Colonic mucosa (tissue), 4 donors: Measurements from ENCODE around the gene MOB3C. TPM values are rescaled to one million over a fixed set of nuclear protein-coding genes. Genes with fewer than 3 reads are reported as not detected.

Experiments used
- DNase-seq: peaks from one replicate; pipeline ENCODE4 v3.0.0-alpha.2; 2020
- H3K27ac ChIP-seq: fragments of 200-600 bp; one replicate; pipeline ENCODE4 v1.8.0; 2021
- H3K27me3 ChIP-seq: fragments of 200-600 bp; one replicate; pipeline ENCODE4 v1.8.0; 2021
- H3K36me3 ChIP-seq: fragments of 200-600 bp; one replicate; pipeline ENCODE4 v1.8.0; 2021
- H3K4me1 ChIP-seq: fragments of 200-600 bp; one replicate; pipeline ENCODE4 v1.8.0; 2021; ENCODE audit warnings: mild to moderate bottlenecking
- H3K4me3 ChIP-seq: fragments of 200-600 bp; one replicate; pipeline ENCODE4 v1.8.0; 2021
- H3K9ac ChIP-seq, 2 donors: one replicate each; pipeline ENCODE4 v1.7.0; 2013; ENCODE audit warnings: control low read depth in 2 of 2, low read depth in 2 of 2, low read length in 2 of 2
- H3K9me3 ChIP-seq: fragments of 200-600 bp; one replicate; pipeline ENCODE4 v1.8.0; 2021
- CTCF ChIP-seq: fragments of 200-600 bp; IDR thresholded peaks from one replicate; pipeline ENCODE4 v1.8.0; 2022; ENCODE audit warnings: antibody characterized with exemption, mild to moderate bottlenecking
- intact Hi-C: fragments of 100-400 bp; cut with DNase I; formaldehyde crosslinking; loops from one replicate; pipeline ENCODE4 v1.14.1; 2022
- total RNA-seq, 2 donors: library from RNA; stranded (reverse); fragmentation: NEBNext Ultra II Directional in 1 of 2; extraction: Animal tissue kit (Norgen Biotek cat#: 25700) in 1 of 2; gene quantifications; one replicate each; pipeline ENCODE4 v1.2.1, GENCODE V29; 2021
- donor health status: healthy.
- donor health status: DM: no; HTN: no; CAD: no.
- donor health status: DM: no; HTN: no; CAD: no.

Gene MOB3C
- total RNA-seq, 2 donors from 2014 or later = 11.8 to 16.3 TPM

DNA sequence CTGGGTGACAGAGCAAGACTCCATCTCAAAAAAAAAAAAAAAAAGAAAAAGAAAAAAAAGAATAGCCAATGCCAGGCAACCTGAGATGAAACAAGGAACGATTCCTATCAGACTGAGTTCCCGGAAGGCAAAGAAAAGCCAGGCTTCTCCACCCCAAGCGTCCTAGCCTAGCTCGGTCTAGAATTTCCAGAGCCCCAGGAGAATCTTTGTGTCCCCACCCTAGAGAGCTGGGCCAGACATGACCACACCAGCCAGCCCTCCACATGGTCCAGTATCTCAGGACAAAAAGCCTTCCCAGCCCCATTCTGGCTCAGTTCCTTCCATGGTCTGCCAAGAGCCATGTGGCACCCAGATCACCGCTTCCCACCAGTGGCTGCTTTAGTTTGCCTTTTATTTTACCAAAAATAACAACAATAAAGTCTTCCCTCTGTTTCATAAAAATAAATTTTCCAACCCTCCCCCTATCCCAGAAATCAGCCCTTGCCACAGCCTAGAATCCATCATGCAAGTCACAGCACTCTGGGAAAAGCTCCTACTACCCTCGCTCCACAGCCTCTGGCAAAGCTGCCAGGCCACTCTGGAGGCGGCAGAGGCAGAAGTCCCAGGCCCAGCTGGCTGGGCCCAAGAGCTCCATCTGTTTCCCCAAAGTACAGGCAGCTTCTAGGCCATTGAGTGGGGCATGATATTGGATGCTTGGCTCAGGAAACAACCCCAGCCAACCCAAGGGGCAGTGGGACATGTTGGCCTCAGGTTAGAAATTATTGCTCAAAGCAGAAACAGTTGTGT, 9.1 kb downstream of the MOB3C start:
- H3K9me3 ChIP-seq = no peaks in the 10 kb centered on the region
- H3K4me3 ChIP-seq = no peak overlapping the region
- H3K36me3 ChIP-seq = peaks cover 18% of the 10 kb centered on the region
- peaks cover 8% of the 10 kb centered on the region for H3K4me1 ChIP-seq
- TF ChIP-seq CTCF = no peak
- intact Hi-C loops = no loop called here
- H3K27ac ChIP-seq = no peak overlapping the region
- DNase-seq = no peak
- H3K9ac ChIP-seq = no peak overlapping the region
- no peaks in the 10 kb centered on the region for H3K27me3 ChIP-seq

DNA sequence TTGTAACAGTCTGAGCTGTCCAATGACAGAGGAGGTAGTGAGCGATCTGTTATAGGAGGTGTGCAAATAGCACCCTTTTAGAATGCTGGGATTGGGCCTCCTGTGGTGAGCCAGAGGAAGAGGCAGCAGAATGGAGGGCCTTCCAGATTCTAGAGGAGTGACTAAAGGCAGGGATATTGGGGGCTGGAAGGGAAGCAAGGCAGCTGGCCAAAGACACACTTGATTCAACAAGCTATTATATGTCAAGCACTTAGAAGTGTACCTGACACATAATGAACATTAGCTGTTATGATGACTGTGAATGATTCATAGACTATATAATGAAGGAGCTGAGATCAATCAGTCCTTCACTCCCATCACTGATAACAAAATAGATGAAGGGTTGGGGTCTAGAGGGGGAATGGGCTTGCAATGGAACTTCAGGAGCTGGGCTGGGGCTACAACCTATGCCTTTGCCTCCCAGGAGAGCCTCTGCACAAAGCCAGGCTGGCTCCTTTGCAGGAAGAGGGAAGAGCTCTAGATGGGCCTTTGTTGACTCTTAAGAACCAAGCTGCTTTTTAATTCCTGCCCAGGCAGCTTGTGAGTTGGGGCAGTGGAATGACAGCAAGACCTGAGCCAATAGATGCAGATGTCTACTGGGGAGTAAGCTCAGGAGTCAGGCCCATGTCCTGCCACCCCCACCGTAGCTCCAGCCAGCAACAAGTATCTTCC, 10.2 kb downstream of the MOB3C start:
- H3K27me3 ChIP-seq = no peaks in the 10 kb centered on the region
- H3K9ac ChIP-seq = no peak overlapping the region
- no peak for TF ChIP-seq CTCF
- intact Hi-C loops = no loop called here
- H3K4me1 ChIP-seq = peaks cover 8% of the 10 kb centered on the region
- DNase-seq = no peak
- peaks cover 18% of the 10 kb centered on the region for H3K36me3 ChIP-seq
- no peaks in the 10 kb centered on the region for H3K9me3 ChIP-seq
- no peak overlapping the region for H3K27ac ChIP-seq
- no peak overlapping the region for H3K4me3 ChIP-seq

DNA sequence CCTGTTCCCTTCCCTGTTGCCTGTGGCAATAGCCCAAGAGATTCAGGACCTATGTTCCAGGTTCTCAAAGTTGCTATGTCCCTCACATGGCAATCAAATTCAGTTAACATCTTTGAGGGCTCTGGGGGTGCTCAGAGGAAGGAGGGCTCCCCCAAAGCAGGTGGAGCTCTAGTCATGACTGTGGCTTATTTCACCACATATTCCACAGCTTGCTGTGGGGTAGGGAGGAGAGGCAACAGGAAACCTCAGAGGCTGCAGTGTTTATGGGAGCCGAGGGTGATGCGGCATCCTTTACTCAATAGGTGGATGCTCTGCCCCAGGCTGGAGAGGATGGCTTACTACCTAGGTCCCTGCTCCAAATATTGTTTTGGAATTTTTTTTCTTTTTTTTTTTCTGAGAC, 11.4 kb downstream of the MOB3C start:
- intact Hi-C loops = no loop called here
- no peak for DNase-seq
- Histone ChIP-seq H3K27ac (no peak overlapping the region), H3K4me1 (peaks cover 8% of the 10 kb centered on the region), H3K27me3 (no peaks in the 10 kb centered on the region), H3K4me3 (no peak overlapping the region), H3K9ac (peak overlapping the region in 1 of 2 donors; percentile 4), H3K36me3 (peaks cover 18% of the 10 kb centered on the region), H3K9me3 (no peaks in the 10 kb centered on the region)
- TF ChIP-seq CTCF = no peak

DNA sequence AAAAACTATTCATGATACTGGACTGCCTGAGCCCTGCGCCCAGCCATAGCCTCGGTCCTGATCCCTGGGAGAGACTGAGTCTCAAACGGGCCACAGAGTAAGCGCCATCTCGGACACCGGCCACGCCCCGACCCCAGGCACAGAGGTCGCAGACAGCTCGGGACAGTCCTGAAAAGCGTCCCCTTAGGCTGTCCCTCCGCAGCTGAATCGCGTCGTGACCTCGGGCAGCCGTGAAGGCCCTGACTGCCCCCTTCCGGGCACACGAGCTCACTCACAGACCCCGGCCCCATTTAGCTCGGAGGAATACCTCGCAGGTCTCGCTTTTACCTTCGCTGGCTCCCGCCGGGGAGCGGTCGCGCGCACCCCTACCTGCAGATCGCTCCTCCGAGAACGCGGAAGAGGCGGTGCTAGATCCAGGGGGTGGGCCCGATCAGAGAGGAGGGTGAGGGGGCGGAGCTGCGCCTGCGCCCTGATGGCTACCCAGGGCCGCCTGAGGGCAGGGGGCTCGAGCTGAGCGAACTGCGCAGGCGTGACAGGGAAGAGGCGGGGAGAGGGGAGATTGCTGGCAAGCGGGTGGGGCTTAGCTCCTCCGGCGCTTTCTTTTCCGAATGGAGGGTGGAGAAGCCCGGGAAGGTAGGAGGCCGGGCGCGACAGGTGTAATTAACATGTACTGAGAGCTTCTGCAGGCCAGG, 12.6 kb downstream of the MOB3C start, which contains the start of gene MKNK1:
Gene MKNK1, minus strand, starts transcription at position 411 of the 692 bp plus-strand sequence. CDS start 20,941 bp downstream, outside the sequence.
- intact Hi-C loops = no loop called here
- Histone ChIP-seq H3K9ac (peak within 1 kb of the TSS; percentile 87 to 97), H3K9me3 (no peaks in the 10 kb centered on the region), H3K4me1 (peaks cover 8% of the 10 kb centered on the region), H3K27ac (peak within 1 kb of the TSS; percentile 73), H3K36me3 (peaks cover 7% of the 10 kb centered on the region), H3K27me3 (no peaks in the 10 kb centered on the region), H3K4me3 (peak within 1 kb of the TSS; percentile 71)
- no peak for TF ChIP-seq CTCF
- peak; percentile 99 for DNase-seq

GRCh38 chr1:46603481-46603857, 13.1 kb downstream of the MOB3C start:
- H3K36me3 ChIP-seq = peaks cover 4% of the 10 kb centered on the region
- peaks cover 8% of the 10 kb centered on the region for H3K4me1 ChIP-seq
- H3K4me3 ChIP-seq = peak overlapping the region; percentile 71
- no peak for TF ChIP-seq CTCF
- intact Hi-C loops = no loop called here
- no peaks in the 10 kb centered on the region for H3K9me3 ChIP-seq
- no peaks in the 10 kb centered on the region for H3K27me3 ChIP-seq
- no peak for DNase-seq
- H3K27ac ChIP-seq = peak overlapping the region; percentile 73
- H3K9ac ChIP-seq = peak overlapping the region; percentile 87 to 97
